Ishikawa (cell line): Measurements from ENCODE around the gene CFAP43.

Experiments
- CEBPB ChIP-seq: IDR thresholded peaks from 2 replicates; pipeline ENCODE4 v1.6.1; 2012
- CREB1 ChIP-seq: IDR thresholded peaks from 2 replicates; pipeline ENCODE4 v1.6.1; 2012; ENCODE audit warnings: low read depth
- EGR1 ChIP-seq: IDR thresholded peaks from 2 replicates; pipeline ENCODE4 v1.6.1; 2012
- EP300 ChIP-seq: IDR thresholded peaks from 2 replicates; pipeline ENCODE4 v1.6.1; 2012; ENCODE audit warnings: borderline replicate concordance
- FOXM1 ChIP-seq: IDR thresholded peaks from 2 replicates; pipeline ENCODE4 v1.6.1; 2012; ENCODE audit warnings: low read depth, borderline replicate concordance
- MAX ChIP-seq: IDR thresholded peaks from 2 replicates; pipeline ENCODE4 v1.6.1; 2012
- NFIC ChIP-seq: IDR thresholded peaks from 2 replicates; pipeline ENCODE4 v1.6.1; 2012
- RAD21 ChIP-seq: IDR thresholded peaks from 2 replicates; pipeline ENCODE4 v1.6.1; 2012; ENCODE audit warnings: low read depth
- TAF1 ChIP-seq: IDR thresholded peaks from 2 replicates; pipeline ENCODE4 v1.6.1; 2012; ENCODE audit warnings: low read depth, mild to moderate bottlenecking
- TCF12 ChIP-seq: IDR thresholded peaks from 2 replicates; pipeline ENCODE4 v1.6.1; 2012; ENCODE audit warnings: low read depth
- TEAD4 ChIP-seq: IDR thresholded peaks from 2 replicates; pipeline ENCODE4 v1.6.1; 2012
- USF1 ChIP-seq: IDR thresholded peaks from 2 replicates; pipeline ENCODE4 v1.6.1; 2012
- YY1 ChIP-seq: IDR thresholded peaks from 2 replicates; pipeline ENCODE4 v1.6.1; 2012; ENCODE audit warnings: low read depth
- ZBTB7A ChIP-seq: IDR thresholded peaks from 2 replicates; pipeline ENCODE4 v1.6.1; 2012; ENCODE audit warnings: low read depth
- TF ChIP-seq, protein P1 (sequence below): IDR thresholded peaks from 2 replicates; pipeline ENCODE4 v1.6.1; 2012; ENCODE audit warnings: low read depth, mild to moderate bottlenecking

CFAP43 gene

GRCh38 chr10:104201636-104202035 lies 30.5 kb downstream of the CFAP43 start:
- TF ChIP-seq NFIC, result no peak
- no peak for TF ChIP-seq CEBPB
- TF ChIP-seq, protein P1, sequence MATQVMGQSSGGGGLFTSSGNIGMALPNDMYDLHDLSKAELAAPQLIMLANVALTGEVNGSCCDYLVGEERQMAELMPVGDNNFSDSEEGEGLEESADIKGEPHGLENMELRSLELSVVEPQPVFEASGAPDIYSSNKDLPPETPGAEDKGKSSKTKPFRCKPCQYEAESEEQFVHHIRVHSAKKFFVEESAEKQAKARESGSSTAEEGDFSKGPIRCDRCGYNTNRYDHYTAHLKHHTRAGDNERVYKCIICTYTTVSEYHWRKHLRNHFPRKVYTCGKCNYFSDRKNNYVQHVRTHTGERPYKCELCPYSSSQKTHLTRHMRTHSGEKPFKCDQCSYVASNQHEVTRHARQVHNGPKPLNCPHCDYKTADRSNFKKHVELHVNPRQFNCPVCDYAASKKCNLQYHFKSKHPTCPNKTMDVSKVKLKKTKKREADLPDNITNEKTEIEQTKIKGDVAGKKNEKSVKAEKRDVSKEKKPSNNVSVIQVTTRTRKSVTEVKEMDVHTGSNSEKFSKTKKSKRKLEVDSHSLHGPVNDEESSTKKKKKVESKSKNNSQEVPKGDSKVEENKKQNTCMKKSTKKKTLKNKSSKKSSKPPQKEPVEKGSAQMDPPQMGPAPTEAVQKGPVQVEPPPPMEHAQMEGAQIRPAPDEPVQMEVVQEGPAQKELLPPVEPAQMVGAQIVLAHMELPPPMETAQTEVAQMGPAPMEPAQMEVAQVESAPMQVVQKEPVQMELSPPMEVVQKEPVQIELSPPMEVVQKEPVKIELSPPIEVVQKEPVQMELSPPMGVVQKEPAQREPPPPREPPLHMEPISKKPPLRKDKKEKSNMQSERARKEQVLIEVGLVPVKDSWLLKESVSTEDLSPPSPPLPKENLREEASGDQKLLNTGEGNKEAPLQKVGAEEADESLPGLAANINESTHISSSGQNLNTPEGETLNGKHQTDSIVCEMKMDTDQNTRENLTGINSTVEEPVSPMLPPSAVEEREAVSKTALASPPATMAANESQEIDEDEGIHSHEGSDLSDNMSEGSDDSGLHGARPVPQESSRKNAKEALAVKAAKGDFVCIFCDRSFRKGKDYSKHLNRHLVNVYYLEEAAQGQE, result no peak
- TF ChIP-seq FOXM1, result no peak
- no peak for TF ChIP-seq YY1
- no peak for TF ChIP-seq CREB1

- no peak for TF ChIP-seq EGR1
Observed at GRCh38 chr10:104199567-104199966, 32.6 kb downstream of the CFAP43 start.

GRCh38 chr10:104197364-104197763 lies 34.8 kb downstream of the CFAP43 start:
- no peak for TF ChIP-seq YY1
- no peak for TF ChIP-seq EGR1
- TF ChIP-seq RAD21, result 0 out of 2 replicates have a peak, but pooled peaks have one; percentile 8
- no peak for TF ChIP-seq CEBPB
- TF ChIP-seq NFIC, result no peak
- no peak for TF ChIP-seq TEAD4

GRCh38 chr10:104195706-104196105 lies 36.5 kb downstream of the CFAP43 start:
- TF ChIP-seq TEAD4 (no peak), ZBTB7A (no peak), NFIC (no peak), TCF12 (no peak), YY1 (no peak)

GRCh38 chr10:104193787-104194186 lies 38.4 kb downstream of the CFAP43 start:
- no peak for TF ChIP-seq TCF12
- no peak for TF ChIP-seq NFIC
- TF ChIP-seq CREB1, result no peak
- no peak for TF ChIP-seq USF1
- TF ChIP-seq YY1, result no peak
- TF ChIP-seq, protein P1, result no peak

DNA sequence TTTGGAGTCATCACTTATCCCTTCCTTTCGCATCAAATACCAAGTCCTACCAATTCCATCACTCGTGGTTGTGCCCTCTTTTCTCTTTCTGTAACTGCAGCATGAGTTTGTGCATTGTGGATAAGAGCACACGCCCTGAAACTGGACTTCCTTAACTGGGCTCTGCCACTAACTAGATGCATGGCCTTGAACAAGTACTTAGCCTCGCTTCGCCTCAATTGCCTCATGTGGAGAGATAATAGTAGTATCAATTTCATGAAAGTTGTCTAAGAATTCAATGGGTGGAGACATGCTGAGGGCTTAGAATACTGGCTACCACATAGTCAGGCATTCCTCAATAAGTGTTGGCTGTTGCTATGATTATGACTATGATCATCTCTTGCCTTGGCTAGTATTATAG lies 41.5 kb downstream of the CFAP43 start:
- TF ChIP-seq NFIC, result no peak

DNA sequence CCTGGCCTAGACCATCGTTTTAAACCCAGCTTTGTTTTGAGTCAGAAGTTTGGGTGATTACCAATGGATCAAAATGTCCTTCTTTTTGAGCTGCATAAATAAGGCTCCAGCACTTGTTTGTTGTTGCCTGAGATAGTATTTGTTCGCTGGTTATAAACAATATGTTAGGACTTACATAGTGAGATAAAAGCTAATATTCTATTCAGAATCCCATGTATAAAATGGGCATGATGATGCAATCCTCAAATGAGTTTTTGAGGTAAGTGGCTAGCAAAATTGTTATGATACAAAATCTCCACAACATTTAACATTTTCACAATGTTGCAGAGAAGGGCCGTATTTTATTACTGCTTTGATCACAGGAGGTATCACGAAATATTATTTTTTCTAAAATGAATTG lies 48.5 kb downstream of the CFAP43 start:
- TF ChIP-seq EGR1 (no peak), YY1 (no peak)

GRCh38 chr10:104170610-104171254 lies 61.4 kb downstream of the CFAP43 start:
- TF ChIP-seq FOXM1, result no peak
- no peak for TF ChIP-seq EP300
- TF ChIP-seq RAD21, result no peak
- no peak for TF ChIP-seq TEAD4

DNA sequence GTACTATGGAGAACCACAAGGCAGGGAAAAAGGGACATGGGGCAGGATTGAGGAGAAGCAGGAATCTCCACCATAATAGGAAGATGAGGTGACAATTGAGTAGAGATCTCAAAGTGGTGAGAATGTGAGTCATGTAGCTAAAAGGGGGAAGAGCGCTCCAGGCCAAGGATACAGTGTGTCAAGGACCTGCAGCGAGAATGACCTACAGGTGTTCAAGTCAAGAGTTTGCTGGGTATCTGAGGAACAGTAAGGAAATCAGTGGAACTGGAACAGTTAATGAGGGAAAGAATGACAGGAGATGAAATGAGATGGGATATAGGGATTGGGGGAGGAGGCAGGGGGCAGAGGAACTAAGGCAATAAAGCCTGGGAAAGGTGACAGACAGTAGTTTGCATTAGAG lies 76.6 kb downstream of the CFAP43 start:
- TF ChIP-seq MAX, result no peak
- no peak for TF ChIP-seq TCF12
- no peak for TF ChIP-seq FOXM1
- no peak for TF ChIP-seq TEAD4
- TF ChIP-seq, protein P1, result no peak
- no peak for TF ChIP-seq TAF1
- no peak for TF ChIP-seq EP300
- TF ChIP-seq EGR1, result no peak
- no peak for TF ChIP-seq NFIC
- no peak for TF ChIP-seq ZBTB7A
- TF ChIP-seq RAD21, result no peak
- TF ChIP-seq USF1, result no peak
- TF ChIP-seq CREB1, result no peak
- TF ChIP-seq YY1, result no peak
- no peak for TF ChIP-seq CEBPB
